Kidney epithelial cell (primary cell): ENCODE results near the gene MYLK. TPM values are rescaled to one million over a fixed set of nuclear protein-coding genes. Genes with fewer than 3 reads are reported as not detected.
A peak's percentile ranks its signal among the peaks of the same experiment; 100 is the strongest.

Source experiments
- DNase-seq: peaks from one replicate; pipeline ENCODE4 v3.0.0-alpha.2; 2010; ENCODE audit warnings: low read depth
- H3K27me3 ChIP-seq: 2 replicates; pipeline ENCODE4 v1.6.0; 2011; ENCODE audit warnings: low read length; ENCODE audit not compliant: control insufficient read depth, insufficient read depth
- H3K36me3 ChIP-seq: 2 replicates; pipeline ENCODE4 v1.5.1; 2011; ENCODE audit warnings: low read length; ENCODE audit not compliant: control insufficient read depth, insufficient read depth
- H3K4me3 ChIP-seq: 2 replicates; pipeline ENCODE4 v1.5.1; 2011; ENCODE audit warnings: low read depth, mild to moderate bottlenecking, control low read depth, low read length
- total RNA-seq: library from RNA; depleted of rRNA; stranded (reverse); fragments of >200 nt; gene quantifications from 2 replicates; pipeline ENCODE4 v1.2.3, GENCODE V29; 2015
- TF ChIP-seq, protein P1 (sequence below): IDR thresholded peaks from 2 replicates; pipeline ENCODE4 v1.5.1; 2011; ENCODE audit warnings: mild to moderate bottlenecking, moderate library complexity, low read length, control low read depth, inconsistent platforms; ENCODE audit not compliant: insufficient read depth, poor library complexity, severe bottlenecking

Gene MYLK
- total RNA-seq, 1 donor from 2014 or later, result 49.7 TPM

DNA sequence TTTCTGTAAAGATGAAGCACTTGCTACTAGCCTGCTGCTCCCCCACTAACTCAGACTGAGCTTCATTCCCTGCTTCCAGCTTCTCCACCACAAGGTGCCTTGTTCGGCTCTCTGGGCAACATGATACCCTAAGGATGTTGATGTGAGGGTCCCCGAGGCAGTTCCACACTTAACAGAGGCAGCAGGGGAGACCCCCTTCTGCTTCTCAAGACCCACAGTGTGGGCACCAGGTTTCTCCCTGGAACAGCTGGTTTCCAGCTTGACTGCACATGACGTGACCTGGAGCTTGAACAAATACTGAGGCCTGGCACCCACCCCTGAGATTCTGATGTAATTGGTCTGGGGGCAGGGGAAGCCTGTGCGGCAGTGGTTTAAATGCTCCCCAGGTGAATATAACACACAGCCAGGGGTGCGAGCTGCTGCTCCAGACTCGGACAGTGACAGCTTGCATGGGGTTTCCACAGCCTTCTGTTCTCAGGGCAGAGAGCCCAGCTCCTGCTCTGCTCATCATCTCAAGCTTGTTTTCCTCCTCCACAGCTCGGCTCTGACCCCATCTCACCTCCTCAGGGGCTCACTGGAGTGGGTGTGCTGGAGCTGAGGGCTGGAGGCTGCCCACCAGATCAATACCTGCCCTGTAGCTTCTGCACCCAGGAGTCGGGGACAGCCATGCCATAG lies 204.3 kb downstream of the MYLK start:
- H3K4me3 ChIP-seq, result no peak overlapping the region
- no peak for DNase-seq
- no peaks in the 10 kb centered on the region for H3K27me3 ChIP-seq
- TF ChIP-seq, protein P1, sequence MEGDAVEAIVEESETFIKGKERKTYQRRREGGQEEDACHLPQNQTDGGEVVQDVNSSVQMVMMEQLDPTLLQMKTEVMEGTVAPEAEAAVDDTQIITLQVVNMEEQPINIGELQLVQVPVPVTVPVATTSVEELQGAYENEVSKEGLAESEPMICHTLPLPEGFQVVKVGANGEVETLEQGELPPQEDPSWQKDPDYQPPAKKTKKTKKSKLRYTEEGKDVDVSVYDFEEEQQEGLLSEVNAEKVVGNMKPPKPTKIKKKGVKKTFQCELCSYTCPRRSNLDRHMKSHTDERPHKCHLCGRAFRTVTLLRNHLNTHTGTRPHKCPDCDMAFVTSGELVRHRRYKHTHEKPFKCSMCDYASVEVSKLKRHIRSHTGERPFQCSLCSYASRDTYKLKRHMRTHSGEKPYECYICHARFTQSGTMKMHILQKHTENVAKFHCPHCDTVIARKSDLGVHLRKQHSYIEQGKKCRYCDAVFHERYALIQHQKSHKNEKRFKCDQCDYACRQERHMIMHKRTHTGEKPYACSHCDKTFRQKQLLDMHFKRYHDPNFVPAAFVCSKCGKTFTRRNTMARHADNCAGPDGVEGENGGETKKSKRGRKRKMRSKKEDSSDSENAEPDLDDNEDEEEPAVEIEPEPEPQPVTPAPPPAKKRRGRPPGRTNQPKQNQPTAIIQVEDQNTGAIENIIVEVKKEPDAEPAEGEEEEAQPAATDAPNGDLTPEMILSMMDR, result no peak
- H3K36me3 ChIP-seq, result peaks cover 3% of the 10 kb centered on the region

DNA sequence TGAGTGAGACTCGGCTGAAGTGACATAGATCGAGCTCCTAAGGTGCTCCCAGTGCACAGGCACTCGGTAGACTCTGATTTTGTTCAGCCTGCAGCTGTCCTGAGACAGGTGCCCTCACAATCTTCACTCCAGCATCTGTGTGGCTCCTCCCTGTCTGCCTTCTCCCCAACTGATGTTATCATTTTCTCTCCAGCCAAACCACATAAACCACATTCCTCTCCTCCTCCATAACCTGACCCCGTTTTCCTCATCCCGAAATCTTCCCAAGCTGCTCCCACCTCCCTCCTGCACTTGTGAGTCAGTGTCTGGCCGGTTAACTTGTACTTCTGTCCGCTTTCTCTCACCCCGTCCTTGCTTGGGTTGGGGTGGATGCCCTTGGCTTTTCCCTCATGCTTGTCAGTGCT lies 206.0 kb downstream of the MYLK start:
- TF ChIP-seq, protein P1, result no peak
- Histone ChIP-seq H3K4me3 (no peak overlapping the region), H3K27me3 (no peaks in the 10 kb centered on the region), H3K36me3 (peaks cover 4% of the 10 kb centered on the region)
- DNase-seq, result peak; percentile 87

DNA sequence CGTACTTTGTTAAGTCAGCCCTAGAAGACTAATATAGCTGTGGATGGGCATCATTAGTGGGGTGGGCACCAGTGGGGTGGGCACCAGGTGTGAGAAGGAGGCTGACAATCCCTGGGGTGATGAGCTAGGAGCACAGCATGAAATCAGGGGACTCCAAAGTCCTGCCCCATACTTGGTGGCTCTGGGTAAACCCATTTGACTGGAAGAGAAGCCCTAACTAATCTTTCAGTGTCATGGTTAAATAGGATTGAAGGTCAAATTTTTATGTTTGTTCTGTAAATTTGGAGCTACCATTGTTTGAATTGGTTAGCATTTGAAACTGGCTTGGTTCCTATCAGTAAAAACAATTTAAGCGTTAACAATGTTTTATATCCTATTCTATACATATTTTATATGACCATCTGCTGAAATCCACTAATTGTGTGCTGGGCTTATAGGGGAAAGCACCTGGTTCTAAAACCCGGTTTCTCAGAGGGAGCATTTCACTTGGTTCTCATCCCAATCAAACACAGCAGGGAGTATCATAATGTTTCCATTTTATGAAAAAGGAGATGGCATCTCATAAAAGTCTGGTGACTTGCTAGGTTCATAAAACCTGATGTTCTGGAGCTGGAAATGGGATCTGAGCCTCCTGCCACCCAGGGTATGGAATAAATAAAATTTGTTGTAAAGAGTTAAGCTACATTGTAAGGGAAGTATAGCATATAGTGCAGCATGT lies 211.5 kb downstream of the MYLK start:
- DNase-seq, result no peak
- peaks cover 3% of the 10 kb centered on the region for H3K36me3 ChIP-seq
- H3K4me3 ChIP-seq, result no peak overlapping the region
- H3K27me3 ChIP-seq, result no peaks in the 10 kb centered on the region
- TF ChIP-seq, protein P1, result no peak

DNA sequence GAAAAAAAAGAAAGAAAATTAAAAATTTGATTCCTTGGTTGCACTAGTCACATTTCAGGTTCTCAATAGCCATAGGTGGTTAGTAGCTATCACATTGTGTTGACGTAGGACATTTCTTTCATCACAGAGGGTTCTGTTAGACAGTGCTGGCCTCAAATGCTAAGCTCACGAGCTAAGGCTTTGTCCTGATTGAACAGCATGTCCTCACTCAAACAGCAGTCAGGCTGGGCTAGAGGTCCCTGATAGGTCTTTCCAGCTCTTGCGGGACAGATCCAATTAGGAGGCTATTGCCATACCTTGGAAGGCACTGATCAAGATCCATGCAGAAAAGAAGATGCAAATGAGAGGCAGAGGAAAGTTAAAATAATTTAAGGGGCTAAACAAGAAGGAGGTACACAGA lies 213.4 kb downstream of the MYLK start:
- H3K36me3 ChIP-seq, result peaks cover 3% of the 10 kb centered on the region
- H3K27me3 ChIP-seq, result no peaks in the 10 kb centered on the region
- no peak overlapping the region for H3K4me3 ChIP-seq
- no peak for DNase-seq
- TF ChIP-seq, protein P1, result no peak

DNA sequence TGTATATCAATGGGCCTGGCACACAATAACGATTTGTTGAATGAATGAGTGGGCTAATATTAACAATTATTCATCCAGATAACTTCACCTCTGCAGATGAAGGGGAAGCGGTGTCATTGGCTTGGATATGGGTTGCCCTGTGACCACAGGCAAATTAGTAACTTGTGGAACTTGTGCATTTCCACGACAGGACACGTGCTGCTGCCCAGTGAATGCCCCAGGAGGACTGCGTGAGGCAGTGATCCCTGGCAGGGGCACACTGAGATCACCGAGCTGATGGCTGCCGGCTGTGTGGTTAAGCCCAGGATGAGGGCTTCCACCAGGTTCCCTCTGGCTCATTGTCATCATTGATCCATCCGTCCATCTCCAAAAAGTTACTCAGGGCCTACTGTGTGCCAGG lies 215.2 kb downstream of the MYLK start:
- Histone ChIP-seq H3K4me3 (no peak overlapping the region), H3K27me3 (no peaks in the 10 kb centered on the region), H3K36me3 (no peaks in the 10 kb centered on the region)
- no peak for DNase-seq
- TF ChIP-seq, protein P1, result no peak
